GM12872 (cell line): ENCODE measurements around the gene ADNP2.

Experiments used
- CTCF ChIP-seq: IDR thresholded peaks from 3 replicates; pipeline ENCODE4 v1.5.1; 2011; ENCODE audit warnings: low read depth, mild to moderate bottlenecking, low read length, moderate library complexity; ENCODE audit not compliant: insufficient read depth

Gene ADNP2

GRCh38 chr18:80147418-80148325, 38.6 kb downstream of the ADNP2 start:
- TF ChIP-seq CTCF = no peak

- no peak for TF ChIP-seq CTCF
These were observed 39.5 kb downstream of the ADNP2 start for GRCh38 chr18:80148326-80149199.

DNA sequence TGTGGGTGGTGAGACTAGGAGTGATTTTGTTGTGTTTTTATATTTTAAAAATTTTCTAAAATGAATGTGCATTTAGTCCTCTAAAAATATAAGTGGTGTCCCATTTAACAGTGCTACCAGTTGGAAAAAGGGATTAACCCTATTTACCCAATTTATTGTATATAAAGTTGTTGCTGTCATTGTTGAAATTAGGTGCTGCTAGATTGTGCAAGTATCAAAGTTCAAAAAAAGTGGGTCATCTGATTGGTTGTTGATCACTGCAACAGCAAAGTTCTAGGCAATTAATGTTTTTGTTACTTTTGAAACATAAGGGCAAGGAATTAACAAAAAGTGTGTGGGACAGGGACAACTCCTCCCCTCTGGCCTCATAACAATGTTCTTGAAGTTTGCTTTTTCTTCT, 40.6 kb downstream of the ADNP2 start:
- TF ChIP-seq CTCF = no peak

DNA sequence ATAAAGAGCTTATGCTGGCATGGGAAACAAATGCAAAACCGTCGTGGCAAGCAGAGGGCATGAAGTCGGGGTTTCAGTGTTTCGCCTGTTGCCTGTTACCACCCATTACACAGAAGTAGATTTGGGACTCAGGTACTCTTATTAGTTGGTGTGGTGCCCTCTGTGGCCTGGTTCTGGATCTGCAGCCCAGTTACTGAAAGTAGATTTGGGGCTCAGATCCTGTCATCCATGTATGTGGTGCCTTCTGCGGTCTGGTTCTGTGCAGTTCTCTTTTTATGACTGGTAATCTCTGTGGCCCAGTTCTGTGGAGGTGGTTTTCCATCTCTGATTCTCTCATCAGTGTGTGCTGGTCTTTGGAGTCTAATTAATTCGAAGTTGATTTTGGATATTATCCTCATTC, 45.2 kb downstream of the ADNP2 start:
- TF ChIP-seq CTCF = peak; percentile 70

- peak; percentile 92 for TF ChIP-seq CTCF
These were observed 48.8 kb downstream of the ADNP2 start for GRCh38 chr18:80157708-80158343.

DNA sequence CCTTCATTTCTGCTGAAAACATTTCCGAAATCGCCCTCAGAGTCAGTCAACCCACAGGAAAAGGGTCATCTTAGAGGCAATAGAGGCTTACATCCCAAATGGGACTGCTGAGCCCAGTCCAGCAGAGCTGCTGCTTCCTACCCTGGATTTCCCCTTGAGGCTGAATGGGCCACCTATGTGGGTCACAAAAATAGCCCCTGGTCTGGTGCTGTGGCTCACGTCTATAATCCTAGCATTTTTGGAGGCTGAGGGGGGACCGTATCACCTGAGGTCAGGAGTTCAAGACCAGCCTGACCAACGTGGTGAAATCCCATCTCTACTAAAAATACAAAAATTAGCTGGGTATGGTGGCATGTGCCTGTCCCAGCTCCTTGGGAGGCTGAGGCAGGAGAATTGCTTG, 49.3 kb downstream of the ADNP2 start:
- TF ChIP-seq CTCF = no peak
